Measurements from ENCODE around the gene SCN3A. TPM values are rescaled to one million over a fixed set of nuclear protein-coding genes. Genes with fewer than 3 reads are reported as not detected.

Gene SCN3A
- total and polyA plus RNA-seq, 10 of the 15 experiments (the other 5 are each of a cell fraction or from before 2014, with no cell fraction given) = 0.04 to 0.34 (median 0.06) TPM; not detected in 3

DNA sequence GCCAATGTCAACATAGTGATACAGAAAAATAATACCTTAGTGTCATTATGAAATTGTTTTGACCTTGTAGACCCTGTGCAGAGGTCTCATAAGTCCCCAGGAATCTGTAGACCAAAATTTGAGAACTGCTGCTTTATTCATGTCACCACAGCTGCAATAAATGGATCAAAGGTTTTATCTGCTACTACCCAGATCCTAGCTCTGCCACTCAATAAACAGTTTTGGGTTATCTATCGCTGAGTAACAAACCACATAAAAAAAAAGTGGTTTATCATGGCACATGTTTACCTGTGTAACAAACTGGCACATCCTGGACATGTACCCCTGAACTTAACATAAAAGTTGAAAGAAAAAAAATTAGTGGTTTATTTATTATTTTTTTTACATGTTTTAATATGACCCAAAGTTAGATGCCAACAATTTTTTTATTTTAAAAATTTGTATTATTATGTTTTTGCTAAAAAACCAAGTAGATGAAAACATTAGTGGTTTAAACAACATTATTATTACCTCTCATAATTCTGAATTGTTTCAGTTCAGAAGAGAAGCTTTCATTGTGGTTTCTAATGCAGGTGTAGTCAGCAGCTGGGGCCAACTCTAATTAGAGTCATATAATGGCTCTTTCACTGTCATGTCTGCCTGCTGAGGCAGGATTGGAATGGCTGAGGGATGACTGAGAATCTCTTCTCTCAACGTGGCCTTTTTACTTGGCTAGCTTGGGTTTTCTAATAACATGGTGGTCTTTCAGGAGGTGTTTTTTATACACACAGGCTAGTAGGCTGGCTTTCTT lies 145.2 kb downstream of the SCN3A start:
- Histone ChIP-seq H3K4me1 (ENCODE audit: control insufficient read depth, insufficient read depth, low read length) (no peaks in the 10 kb centered on the region), H4K20me1 (ENCODE audit: control insufficient read depth, insufficient read depth) (no peaks in the 10 kb centered on the region), H3K4me3 (no peak overlapping the region), H3K27ac (ENCODE audit: control insufficient read depth, insufficient read depth) (no peak overlapping the region), H3K4me2 (ENCODE audit: control insufficient read depth, insufficient read depth) (no peak overlapping the region), H3K36me3 (ENCODE audit: control insufficient read depth in 2 of 2, insufficient read depth in 2 of 2, low read length in 1 of 2) (no peaks in the 10 kb centered on the region), H3K27me3 (replicated peaks in 1 of 2; ENCODE audit: control insufficient read depth in 2 of 2, insufficient read depth in 2 of 2, low read length in 1 of 2) (no peaks in the 10 kb centered on the region), H3K9me3 (replicated peaks; ENCODE audit: control insufficient read depth, insufficient read depth, low read length) (no peaks in the 10 kb centered on the region), H3K79me2 (ENCODE audit: control insufficient read depth, insufficient read depth, low read length) (no peaks in the 10 kb centered on the region), H3K9ac (ENCODE audit: control insufficient read depth, insufficient read depth, low read length) (no peak overlapping the region), H2AFZ (ENCODE audit: control insufficient read depth, low read depth, low read length) (no peak overlapping the region)
- POLR2A ChIA-PET = no interaction called here
- intact Hi-C loops (cut with micrococcal nuclease; ENCODE audit: unreplicated experiment) = no loop called here
- no TSS peak for BruUV-seq (replicated peaks)
- FAIRE-seq (no peak), ATAC-seq (no peak), DNase-seq (ENCODE audit: low read depth, low spot score) (no peak)
- CTCF ChIA-PET = no interaction called here
- in situ Hi-C loops (cut with MboI) = no loop called here
- RAD21 ChIA-PET (ENCODE audit: unreplicated experiment) = no interaction called here
- SMC1A ChIA-PET (ENCODE audit: uncharacterized antibody, unreplicated experiment) = interaction anchor here (0.6 kb wide), 1 partner anchor 21 kb away, joined by 3 read pairs; no protein-coding TSS in a partner anchor
- WGBS (ENCODE audit: insufficient coverage, insufficient replicate concordance, low lambda C conversion rate, missing lambda C conversion rate) = 16% methylated on average over 2 of the region's 2 CpGs
- TF ChIP-seq CHD1 (IDR thresholded peaks at IDR 0.05; ENCODE audit: low read depth, low read length) (no peak), STAT1 (conservative IDR thresholded peaks at IDR 0.05) (no peak), MYC (IDR thresholded peaks at IDR 0.05; ENCODE audit: insufficient read depth, insufficient read length, insufficient replicate concordance, low read length, severe bottlenecking) (no peak), TARDBP (IDR thresholded peaks at IDR 0.05; ENCODE audit: borderline replicate concordance) (no peak), ZNF207 (IDR thresholded peaks at IDR 0.05; ENCODE audit: borderline replicate concordance) (no peak), ETV6 (conservative IDR thresholded peaks at IDR 0.05 in 1 of 2, IDR thresholded peaks at IDR 0.05 in 1 of 2; ENCODE audit: borderline replicate concordance in 1 of 2, low read depth in 1 of 2) (no peak), YBX1 (IDR thresholded peaks at IDR 0.05) (no peak), IRF4 (IDR thresholded peaks at IDR 0.05; ENCODE audit: low read depth, low read length) (no peak), RUNX3 (IDR thresholded peaks at IDR 0.05; ENCODE audit: low read length) (no peak), NFYA (IDR thresholded peaks at IDR 0.05; ENCODE audit: borderline replicate concordance, low read depth, low read length) (no peak), POLR2A (IDR thresholded peaks at IDR 0.05; ENCODE audit: low read depth, low read length) (no peak), SIX5 (IDR thresholded peaks at IDR 0.05; ENCODE audit: low read depth, low read length, severe bottlenecking) (no peak)
- TF ChIP-seq, protein P1, sequence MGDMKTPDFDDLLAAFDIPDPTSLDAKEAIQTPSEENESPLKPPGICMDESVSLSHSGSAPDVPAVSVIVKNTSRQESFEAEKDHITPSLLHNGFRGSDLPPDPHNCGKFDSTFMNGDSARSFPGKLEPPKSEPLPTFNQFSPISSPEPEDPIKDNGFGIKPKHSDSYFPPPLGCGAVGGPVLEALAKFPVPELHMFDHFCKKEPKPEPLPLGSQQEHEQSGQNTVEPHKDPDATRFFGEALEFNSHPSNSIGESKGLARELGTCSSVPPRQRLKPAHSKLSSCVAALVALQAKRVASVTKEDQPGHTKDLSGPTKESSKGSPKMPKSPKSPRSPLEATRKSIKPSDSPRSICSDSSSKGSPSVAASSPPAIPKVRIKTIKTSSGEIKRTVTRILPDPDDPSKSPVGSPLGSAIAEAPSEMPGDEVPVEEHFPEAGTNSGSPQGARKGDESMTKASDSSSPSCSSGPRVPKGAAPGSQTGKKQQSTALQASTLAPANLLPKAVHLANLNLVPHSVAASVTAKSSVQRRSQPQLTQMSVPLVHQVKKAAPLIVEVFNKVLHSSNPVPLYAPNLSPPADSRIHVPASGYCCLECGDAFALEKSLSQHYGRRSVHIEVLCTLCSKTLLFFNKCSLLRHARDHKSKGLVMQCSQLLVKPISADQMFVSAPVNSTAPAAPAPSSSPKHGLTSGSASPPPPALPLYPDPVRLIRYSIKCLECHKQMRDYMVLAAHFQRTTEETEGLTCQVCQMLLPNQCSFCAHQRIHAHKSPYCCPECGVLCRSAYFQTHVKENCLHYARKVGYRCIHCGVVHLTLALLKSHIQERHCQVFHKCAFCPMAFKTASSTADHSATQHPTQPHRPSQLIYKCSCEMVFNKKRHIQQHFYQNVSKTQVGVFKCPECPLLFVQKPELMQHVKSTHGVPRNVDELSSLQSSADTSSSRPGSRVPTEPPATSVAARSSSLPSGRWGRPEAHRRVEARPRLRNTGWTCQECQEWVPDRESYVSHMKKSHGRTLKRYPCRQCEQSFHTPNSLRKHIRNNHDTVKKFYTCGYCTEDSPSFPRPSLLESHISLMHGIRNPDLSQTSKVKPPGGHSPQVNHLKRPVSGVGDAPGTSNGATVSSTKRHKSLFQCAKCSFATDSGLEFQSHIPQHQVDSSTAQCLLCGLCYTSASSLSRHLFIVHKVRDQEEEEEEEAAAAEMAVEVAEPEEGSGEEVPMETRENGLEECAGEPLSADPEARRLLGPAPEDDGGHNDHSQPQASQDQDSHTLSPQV (IDR thresholded peaks at IDR 0.05) = no peak
- TF ChIP-seq, protein P2, sequence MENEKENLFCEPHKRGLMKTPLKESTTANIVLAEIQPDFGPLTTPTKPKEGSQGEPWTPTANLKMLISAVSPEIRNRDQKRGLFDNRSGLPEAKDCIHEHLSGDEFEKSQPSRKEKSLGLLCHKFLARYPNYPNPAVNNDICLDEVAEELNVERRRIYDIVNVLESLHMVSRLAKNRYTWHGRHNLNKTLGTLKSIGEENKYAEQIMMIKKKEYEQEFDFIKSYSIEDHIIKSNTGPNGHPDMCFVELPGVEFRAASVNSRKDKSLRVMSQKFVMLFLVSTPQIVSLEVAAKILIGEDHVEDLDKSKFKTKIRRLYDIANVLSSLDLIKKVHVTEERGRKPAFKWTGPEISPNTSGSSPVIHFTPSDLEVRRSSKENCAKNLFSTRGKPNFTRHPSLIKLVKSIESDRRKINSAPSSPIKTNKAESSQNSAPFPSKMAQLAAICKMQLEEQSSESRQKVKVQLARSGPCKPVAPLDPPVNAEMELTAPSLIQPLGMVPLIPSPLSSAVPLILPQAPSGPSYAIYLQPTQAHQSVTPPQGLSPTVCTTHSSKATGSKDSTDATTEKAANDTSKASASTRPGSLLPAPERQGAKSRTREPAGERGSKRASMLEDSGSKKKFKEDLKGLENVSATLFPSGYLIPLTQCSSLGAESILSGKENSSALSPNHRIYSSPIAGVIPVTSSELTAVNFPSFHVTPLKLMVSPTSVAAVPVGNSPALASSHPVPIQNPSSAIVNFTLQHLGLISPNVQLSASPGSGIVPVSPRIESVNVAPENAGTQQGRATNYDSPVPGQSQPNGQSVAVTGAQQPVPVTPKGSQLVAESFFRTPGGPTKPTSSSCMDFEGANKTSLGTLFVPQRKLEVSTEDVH (IDR thresholded peaks at IDR 0.05; ENCODE audit: low read depth, partially characterized antibody) = no peak
- TF ChIP-seq, protein P3, sequence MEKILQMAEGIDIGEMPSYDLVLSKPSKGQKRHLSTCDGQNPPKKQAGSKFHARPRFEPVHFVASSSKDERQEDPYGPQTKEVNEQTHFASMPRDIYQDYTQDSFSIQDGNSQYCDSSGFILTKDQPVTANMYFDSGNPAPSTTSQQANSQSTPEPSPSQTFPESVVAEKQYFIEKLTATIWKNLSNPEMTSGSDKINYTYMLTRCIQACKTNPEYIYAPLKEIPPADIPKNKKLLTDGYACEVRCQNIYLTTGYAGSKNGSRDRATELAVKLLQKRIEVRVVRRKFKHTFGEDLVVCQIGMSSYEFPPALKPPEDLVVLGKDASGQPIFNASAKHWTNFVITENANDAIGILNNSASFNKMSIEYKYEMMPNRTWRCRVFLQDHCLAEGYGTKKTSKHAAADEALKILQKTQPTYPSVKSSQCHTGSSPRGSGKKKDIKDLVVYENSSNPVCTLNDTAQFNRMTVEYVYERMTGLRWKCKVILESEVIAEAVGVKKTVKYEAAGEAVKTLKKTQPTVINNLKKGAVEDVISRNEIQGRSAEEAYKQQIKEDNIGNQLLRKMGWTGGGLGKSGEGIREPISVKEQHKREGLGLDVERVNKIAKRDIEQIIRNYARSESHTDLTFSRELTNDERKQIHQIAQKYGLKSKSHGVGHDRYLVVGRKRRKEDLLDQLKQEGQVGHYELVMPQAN (conservative IDR thresholded peaks at IDR 0.05) = no peak
